Stimulated activated CD8-positive, alpha-beta memory T cell treated with anti-CD3 and anti-CD28 coated beads, Interleukin-12 subunit alpha, Interleukin-12 subunit beta, amount 100 ng/mL, for 4 hours (primary cell): Measurements from ENCODE around the gene UBD.

Experiments used
- DNase-seq: peaks from one replicate; pipeline ENCODE4 v3.0.0-alpha.2; 2020; ENCODE audit warnings: low read depth

UBD gene

GRCh38 chr6:29559524-29560287, at the start of gene UBD:
UBD (minus strand) TSS chr6:29559732; CDS start chr6:29559701, 31 bp downstream.
- no peak for DNase-seq

GRCh38 chr6:29608131-29608530, 48.6 kb upstream of the UBD start:
- DNase-seq: no peak

- DNase-seq: no peak
Observed at GRCh38 chr6:29603930-29604329, 44.4 kb upstream of the UBD start.

- no peak for DNase-seq
Observed at GRCh38 chr6:29603456-29603855, 43.9 kb upstream of the UBD start.

- no peak for DNase-seq
Observed at GRCh38 chr6:29602564-29603361, 43.2 kb upstream of the UBD start.

- no peak for DNase-seq
Observed at GRCh38 chr6:29598172-29598747, 38.7 kb upstream of the UBD start.

GRCh38 chr6:29597184-29597583, 37.7 kb upstream of the UBD start:
- DNase-seq: no peak

- no peak for DNase-seq
Observed at GRCh38 chr6:29596381-29596900, 36.9 kb upstream of the UBD start.

- DNase-seq: no peak
Observed at GRCh38 chr6:29593199-29593855, 33.8 kb upstream of the UBD start.

GRCh38 chr6:29591677-29592076, 32.1 kb upstream of the UBD start:
- DNase-seq: no peak

- no peak for DNase-seq
Observed at GRCh38 chr6:29590218-29590808, 30.8 kb upstream of the UBD start.

- DNase-seq: no peak
Observed at GRCh38 chr6:29589423-29590048, 30.0 kb upstream of the UBD start.

GRCh38 chr6:29584821-29585220, 25.3 kb upstream of the UBD start, which contains the start of gene OR2H2:
OR2H2 (plus strand) TSS chr6:29585121; CDS start chr6:29587945, 2,824 bp downstream.
- DNase-seq: no peak

GRCh38 chr6:29577544-29577943, 18.0 kb upstream of the UBD start:
- no peak for DNase-seq

GRCh38 chr6:29576056-29576455, 16.5 kb upstream of the UBD start:
- DNase-seq: no peak

GRCh38 chr6:29567991-29568390, 8.5 kb upstream of the UBD start:
- no peak for DNase-seq

- DNase-seq: no peak
Observed at GRCh38 chr6:29567541-29567940, 8.0 kb upstream of the UBD start.

- DNase-seq: no peak
Observed at GRCh38 chr6:29566856-29567255, 7.3 kb upstream of the UBD start.

- DNase-seq: no peak
Observed at GRCh38 chr6:29564875-29565274, 5.3 kb upstream of the UBD start.

- no peak for DNase-seq
Observed at GRCh38 chr6:29563435-29563965, 4.0 kb upstream of the UBD start.

- no peak for DNase-seq
Observed at GRCh38 chr6:29561606-29562181, 2.2 kb upstream of the UBD start.
